Neural crest cell (in vitro differentiated cells): ENCODE data around the gene E2F6. TPM values are rescaled to one million over a fixed set of nuclear protein-coding genes. Genes with fewer than 3 reads are reported as not detected.

Source experiments
- DNase-seq: peaks from one replicate; pipeline ENCODE4 v3.0.0; 2021; ENCODE audit warnings: low read depth, mixed read lengths, low spot score
- H3K27ac Mint-ChIP-seq: one replicate; pipeline ENCODE4 v1.8.0; 2021; ENCODE audit warnings: mild to moderate bottlenecking, mixed read lengths; ENCODE audit not compliant: unreplicated experiment
- H3K27me3 Mint-ChIP-seq: 2 replicates; pipeline ENCODE4 v1.8.0; 2021; ENCODE audit warnings: low read depth, mild to moderate bottlenecking, mixed read lengths
- H3K36me3 Mint-ChIP-seq: 2 replicates; pipeline ENCODE4 v1.8.0; 2021; ENCODE audit warnings: low read depth, mild to moderate bottlenecking, mixed read lengths
- H3K4me1 Mint-ChIP-seq: 2 replicates; pipeline ENCODE4 v1.8.0; 2021; ENCODE audit warnings: mixed read lengths
- H3K4me3 Mint-ChIP-seq: one replicate; pipeline ENCODE4 v1.8.0; 2021; ENCODE audit warnings: mild to moderate bottlenecking, mixed read lengths
- H3K9me3 Mint-ChIP-seq: 2 replicates; pipeline ENCODE4 v1.8.0; 2021; ENCODE audit warnings: mixed read lengths
- total RNA-seq: library from RNA; stranded (reverse); gene quantifications from 2 replicates; pipeline ENCODE4 v1.2.1, GENCODE V29; 2021
- TF ChIP-seq, protein P1 (sequence below): fragments of 200-600 bp; sonication (generic); conservative IDR thresholded peaks from 2 replicates; pipeline ENCODE4 v1.5.0; 2021; ENCODE audit warnings: antibody characterized with exemption, mild to moderate bottlenecking

Gene E2F6
- total RNA-seq, 1 donor from 2014 or later, result 28.5 TPM

DNA sequence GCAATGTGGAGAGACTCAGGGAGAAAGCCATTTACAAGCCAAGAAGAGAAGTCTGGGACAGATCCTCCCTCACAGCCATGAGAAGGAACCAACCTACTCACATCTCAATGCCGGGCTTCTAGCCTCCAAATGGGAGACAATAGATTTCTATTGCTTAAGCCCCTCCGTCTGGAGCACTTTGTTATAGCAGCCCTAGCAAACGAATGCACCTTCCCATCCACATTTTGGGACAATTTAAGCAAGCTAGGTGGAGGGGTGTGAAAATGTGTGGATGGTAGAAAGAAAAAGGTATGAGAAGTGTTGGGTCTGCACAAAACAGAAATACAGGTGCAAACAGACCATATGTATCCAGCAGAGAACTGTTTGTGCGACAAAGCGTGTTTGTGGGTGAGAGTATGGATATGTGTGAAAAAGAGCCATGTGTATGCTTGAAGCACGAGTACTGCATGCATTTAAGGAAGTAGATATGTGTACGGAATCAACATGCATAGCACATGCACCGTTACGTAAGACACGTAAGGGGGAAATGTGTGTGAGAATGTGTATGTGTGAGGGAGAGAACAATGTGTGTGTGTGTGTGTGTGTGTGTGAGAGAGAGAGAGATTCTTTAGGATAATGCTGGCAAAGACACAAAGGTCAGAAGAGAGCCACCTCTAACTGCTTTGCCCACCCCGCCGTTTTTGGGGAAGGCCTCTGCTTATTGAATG, 13.1 kb upstream of the E2F6 start:
- Mint-ChIP-seq H3K36me3 (peaks cover 8% of the 10 kb centered on the region), H3K4me1 (peaks cover 53% of the 10 kb centered on the region), H3K4me3 (peak overlapping the region; percentile 47), H3K27me3 (peaks cover 5% of the 10 kb centered on the region), H3K9me3 (no peaks in the 10 kb centered on the region), H3K27ac (no peak overlapping the region)
- no peak for DNase-seq
- TF ChIP-seq, protein P1, sequence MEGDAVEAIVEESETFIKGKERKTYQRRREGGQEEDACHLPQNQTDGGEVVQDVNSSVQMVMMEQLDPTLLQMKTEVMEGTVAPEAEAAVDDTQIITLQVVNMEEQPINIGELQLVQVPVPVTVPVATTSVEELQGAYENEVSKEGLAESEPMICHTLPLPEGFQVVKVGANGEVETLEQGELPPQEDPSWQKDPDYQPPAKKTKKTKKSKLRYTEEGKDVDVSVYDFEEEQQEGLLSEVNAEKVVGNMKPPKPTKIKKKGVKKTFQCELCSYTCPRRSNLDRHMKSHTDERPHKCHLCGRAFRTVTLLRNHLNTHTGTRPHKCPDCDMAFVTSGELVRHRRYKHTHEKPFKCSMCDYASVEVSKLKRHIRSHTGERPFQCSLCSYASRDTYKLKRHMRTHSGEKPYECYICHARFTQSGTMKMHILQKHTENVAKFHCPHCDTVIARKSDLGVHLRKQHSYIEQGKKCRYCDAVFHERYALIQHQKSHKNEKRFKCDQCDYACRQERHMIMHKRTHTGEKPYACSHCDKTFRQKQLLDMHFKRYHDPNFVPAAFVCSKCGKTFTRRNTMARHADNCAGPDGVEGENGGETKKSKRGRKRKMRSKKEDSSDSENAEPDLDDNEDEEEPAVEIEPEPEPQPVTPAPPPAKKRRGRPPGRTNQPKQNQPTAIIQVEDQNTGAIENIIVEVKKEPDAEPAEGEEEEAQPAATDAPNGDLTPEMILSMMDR, result no peak

DNA sequence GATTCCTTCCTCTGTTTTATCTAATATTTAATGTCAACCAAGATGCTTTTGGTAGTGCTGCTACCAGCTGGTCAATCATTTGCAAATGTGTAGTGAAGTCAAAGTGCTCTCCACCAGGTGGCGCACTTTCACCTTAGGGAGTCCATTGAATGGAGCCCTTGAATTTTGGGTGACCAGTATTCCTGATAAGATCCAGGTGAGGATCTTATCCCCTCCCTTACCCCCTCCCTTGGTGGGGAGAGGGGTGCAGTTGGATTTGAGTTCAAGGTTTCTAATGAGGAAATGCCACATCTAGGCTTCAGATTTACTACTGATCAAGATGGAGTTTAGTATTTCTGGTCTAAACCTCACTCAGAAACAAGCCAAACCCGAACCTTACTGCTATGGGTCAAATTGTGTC, 12.0 kb upstream of the E2F6 start:
- no peak overlapping the region for H3K27ac Mint-ChIP-seq
- H3K36me3 Mint-ChIP-seq, result peaks cover under 1% of the 10 kb centered on the region
- H3K9me3 Mint-ChIP-seq, result no peaks in the 10 kb centered on the region
- peaks cover under 1% of the 10 kb centered on the region for H3K27me3 Mint-ChIP-seq
- TF ChIP-seq, protein P1, result peak; percentile 97
- H3K4me3 Mint-ChIP-seq, result no peak overlapping the region
- peak; percentile 98 for DNase-seq
- H3K4me1 Mint-ChIP-seq, result peaks cover 54% of the 10 kb centered on the region

DNA sequence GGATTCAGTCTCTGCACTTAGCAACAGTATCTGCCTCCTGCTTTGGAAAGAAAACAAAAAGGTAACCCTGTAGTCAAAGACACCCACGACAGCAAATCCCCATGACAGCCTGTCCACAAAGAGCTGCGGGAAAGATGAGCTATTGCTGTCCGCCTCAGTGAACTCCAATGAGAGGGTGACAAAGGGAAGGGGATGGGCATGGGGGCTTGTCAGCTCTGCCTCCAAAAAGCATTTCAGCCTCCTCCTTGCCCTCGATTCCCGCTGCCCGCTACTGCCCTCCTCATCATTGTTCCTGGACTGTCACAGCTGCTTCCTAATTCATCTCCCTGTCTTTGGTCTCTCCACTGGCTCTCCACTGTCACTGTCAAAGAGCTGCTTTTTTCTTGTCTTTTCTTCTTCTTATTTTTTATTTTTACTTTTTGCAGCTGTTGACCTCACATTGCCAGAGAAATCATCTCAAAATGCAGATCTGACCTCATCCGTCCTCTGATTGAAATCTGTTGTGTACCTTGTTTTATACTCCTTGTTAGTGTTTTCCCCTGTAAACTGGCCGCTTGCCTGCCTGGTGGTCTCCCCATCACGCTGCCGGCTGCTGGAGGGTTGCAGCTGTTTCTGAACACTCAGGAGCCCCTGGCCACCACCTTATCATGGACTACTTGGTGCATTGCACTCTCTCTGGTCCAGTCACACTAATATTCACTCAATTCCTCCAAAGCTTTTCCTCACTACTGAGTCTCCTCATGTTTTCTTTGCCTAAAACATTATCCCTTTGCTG, 7.9 kb upstream of the E2F6 start:
- H3K36me3 Mint-ChIP-seq, result no peaks in the 10 kb centered on the region
- H3K27me3 Mint-ChIP-seq, result no peaks in the 10 kb centered on the region
- no peaks in the 10 kb centered on the region for H3K9me3 Mint-ChIP-seq
- H3K4me1 Mint-ChIP-seq, result peaks cover 42% of the 10 kb centered on the region
- peak; percentile 36 for DNase-seq
- H3K27ac Mint-ChIP-seq, result peak overlapping the region; percentile 92
- peak overlapping the region; percentile 48 for H3K4me3 Mint-ChIP-seq
- TF ChIP-seq, protein P1, result no peak

DNA sequence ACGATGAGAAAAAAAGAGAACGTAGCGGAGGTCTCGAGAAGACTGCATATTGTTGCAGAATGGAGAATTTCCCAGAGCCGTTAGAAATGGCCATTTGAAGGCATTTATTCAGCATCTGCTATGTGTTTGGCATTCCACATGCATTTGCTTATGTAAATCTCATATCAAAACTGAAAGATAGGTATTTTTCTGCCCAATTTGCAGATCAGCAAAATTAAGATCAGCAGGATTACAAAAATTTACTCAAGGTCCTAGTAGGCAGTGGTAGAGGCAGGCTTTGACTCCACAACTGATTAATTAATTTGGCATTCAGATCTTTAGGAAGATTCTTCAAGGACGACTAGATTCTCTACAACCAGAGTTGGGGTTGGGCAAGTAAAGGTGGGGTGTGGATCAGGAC, 1.8 kb upstream of the E2F6 start:
- peaks cover 20% of the 10 kb centered on the region for H3K36me3 Mint-ChIP-seq
- peaks cover 52% of the 10 kb centered on the region for H3K4me1 Mint-ChIP-seq
- H3K9me3 Mint-ChIP-seq, result peaks cover 4% of the 10 kb centered on the region
- H3K27ac Mint-ChIP-seq, result no peak overlapping the region
- TF ChIP-seq, protein P1, result no peak
- H3K27me3 Mint-ChIP-seq, result no peaks in the 10 kb centered on the region
- peak overlapping the region; percentile 47 for H3K4me3 Mint-ChIP-seq
- no peak for DNase-seq

DNA sequence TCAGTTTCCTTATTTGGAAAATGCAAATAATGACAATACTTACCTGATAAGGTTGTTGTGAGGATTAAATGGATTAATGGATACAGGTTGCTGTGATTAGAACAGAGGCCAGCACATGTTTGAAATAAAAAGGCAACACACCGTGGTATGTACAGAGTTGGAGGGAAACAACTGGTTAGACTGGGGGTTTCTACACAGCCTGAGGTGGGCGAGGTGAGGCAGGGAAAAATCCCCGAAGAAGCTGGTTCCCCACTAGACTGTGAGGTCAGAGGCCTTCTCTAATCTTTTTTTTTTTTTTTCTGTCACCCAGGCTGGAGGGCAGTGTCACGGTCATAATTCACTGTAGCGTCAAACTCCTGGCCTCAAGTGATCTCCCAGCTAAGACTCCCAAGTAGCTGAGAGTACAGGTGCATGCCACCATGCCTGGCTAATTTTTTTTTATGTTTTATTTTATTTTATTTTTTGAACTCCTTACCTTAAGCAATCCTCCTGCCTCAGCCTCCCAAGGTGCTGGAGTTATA, 1.2 kb upstream of the E2F6 start:
- TF ChIP-seq, protein P1, result no peak
- peaks cover 4% of the 10 kb centered on the region for H3K9me3 Mint-ChIP-seq
- H3K4me3 Mint-ChIP-seq, result peak overlapping the region; percentile 47
- H3K27ac Mint-ChIP-seq, result no peak overlapping the region
- H3K36me3 Mint-ChIP-seq, result peaks cover 23% of the 10 kb centered on the region
- peaks cover 52% of the 10 kb centered on the region for H3K4me1 Mint-ChIP-seq
- DNase-seq, result no peak
- no peaks in the 10 kb centered on the region for H3K27me3 Mint-ChIP-seq
